Fibroblast of skin of scalp (primary cell): ENCODE measurements around the gene CMTM2.
"Not testable (repeated sequence)": the region's sequence is repeated elsewhere in the genome, so short reads cannot be mapped to it uniquely, and the experiment has no call there.

Experiments
- DNase-seq: peaks from one replicate; pipeline ENCODE4 v3.0.0-alpha.2; 2013

CMTM2 gene

DNA sequence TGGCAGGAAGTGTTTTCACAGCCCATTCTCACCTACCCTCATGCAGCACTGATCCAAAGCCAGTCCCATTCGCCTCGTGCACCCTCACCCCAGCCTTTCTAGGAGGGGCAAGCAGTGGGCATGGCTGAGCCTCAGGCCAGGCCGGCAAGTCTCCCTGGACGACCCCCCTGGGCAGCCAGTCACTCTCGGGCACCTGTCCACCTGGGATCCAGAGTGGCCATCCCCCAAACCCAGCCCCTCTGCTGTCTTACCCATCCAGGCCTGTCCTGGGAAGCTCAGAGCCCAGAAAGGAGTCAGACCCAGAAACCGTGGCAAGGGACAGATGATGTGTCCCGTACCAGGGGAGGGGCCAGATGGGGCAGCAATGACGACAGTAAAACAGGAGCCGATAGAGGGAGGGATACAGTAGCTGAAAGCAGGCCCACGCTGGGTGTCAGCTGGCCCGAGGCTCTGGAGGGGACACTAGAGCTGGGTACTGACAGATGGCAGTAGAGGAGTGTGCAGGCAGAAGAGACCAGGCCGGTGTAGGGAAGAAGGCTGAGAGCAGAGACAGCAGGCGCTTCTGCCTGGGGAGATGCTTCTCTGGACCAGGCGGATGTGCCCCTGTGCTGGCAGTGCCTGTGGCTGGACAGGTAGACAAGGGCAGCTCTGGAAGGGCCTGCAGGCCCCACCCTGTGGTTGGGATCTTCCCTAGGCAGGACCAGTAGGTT, 31.0 kb downstream of the CMTM2 start:
- no peak for DNase-seq

DNA sequence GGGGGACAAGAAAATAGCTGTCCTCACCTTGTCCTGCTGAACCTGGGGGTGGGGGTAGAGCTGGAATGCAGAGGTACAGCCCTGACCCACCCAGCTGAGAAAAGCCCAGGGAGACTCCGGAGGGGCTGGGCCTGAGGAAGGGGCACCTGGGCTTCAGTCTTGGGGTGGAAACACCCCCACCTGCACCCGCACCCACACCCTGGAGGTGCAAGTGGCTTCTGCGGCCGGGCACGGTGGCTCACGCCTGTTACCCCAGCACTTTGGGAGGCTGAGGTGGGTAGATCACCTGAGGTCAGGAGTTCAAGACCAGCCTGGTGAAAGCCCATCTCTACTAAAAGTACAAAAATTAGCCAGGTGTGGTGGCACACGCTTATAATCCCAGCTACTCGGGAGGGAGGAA, 32.6 kb downstream of the CMTM2 start:
- not testable (repeated sequence) for DNase-seq

DNA sequence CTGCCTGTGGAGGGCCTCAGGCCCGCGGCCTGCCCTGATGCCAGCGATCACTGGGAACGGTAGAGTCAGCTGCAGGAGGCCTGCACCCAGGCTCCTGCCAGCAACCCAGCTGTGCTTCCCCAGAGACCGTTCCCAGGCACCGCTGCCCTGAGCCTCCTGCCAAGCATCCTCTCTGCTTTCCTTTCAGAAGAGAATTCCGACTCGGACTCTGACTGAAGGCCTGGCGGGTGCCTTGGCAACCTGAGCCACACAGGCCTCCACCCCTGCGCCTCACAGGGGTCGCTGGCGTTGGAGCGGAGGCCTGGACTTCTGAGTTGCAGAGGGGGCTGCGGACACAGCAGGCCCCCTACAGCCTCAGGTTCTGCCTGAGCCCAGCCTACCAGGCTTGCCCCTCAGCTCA, 33.2 kb downstream of the CMTM2 start:
- DNase-seq: no peak

DNA sequence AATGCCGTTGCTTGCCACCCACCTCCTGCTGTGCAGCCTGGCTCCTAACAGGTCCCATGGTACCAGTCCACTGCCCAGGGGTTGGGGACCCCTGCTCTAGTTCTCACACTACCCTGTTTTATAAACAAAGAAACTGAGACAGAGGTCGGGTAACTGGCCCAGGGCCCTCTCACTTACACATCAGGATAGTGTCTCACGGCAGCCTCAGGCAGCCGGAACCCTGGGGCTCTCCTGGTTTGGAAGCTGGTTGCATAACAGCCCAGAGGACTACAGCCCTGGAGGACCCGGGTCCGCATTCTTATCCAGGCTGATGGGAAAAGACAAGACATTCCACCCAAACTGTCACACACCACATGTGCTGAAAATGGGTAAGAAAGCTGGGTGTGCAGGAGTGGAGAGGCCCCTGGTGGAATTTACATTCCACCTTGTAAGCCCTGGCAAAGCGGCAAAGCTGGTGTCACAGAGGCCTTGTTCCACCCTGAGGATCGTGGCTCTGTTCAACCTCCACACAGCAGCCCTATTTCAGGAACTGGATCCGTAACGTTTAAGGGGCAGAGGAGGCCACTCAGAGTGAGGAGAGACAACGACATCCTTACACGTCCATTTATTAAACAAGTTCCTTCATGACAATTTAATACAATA, 35.0 kb downstream of the CMTM2 start:
- DNase-seq: no peak

DNA sequence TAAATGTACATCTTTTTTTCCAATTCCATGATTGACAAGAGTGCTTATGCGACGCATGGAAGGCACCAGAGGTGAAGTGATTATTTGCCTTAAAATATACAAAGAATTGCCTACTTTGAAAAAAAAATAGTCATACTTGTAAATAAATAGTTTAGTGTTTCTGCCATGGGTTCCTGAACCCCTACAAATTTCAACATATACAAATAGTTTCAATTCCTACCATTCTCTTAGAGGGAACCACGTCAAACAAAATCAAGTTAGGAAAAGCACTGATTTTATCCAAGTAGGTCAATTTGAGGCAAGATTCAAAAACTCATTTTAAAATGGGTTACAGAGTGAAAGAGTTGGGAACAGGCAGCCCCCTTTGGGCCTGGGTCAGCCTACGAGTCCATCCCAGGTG, 36.9 kb downstream of the CMTM2 start:
- DNase-seq: no peak

DNA sequence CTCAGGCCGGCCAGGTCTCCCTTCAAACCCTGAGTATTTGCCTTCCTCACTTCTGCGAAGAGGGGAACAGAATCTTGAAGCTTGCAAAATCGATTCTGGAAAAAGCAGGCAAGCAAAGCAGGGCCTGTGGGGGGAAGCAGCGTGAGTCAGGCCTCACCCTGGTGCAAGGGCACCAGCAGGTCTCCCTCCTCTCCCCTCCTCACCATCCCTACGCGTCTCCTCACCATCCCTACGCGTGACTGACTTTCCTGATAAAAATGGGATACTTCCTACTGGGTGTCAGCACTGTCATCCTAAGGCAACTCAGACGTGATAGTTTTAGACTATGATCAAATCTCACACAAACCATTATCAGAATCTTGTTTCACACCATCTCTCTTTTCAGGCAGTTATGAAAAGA, 37.3 kb downstream of the CMTM2 start:
- no peak for DNase-seq

DNA sequence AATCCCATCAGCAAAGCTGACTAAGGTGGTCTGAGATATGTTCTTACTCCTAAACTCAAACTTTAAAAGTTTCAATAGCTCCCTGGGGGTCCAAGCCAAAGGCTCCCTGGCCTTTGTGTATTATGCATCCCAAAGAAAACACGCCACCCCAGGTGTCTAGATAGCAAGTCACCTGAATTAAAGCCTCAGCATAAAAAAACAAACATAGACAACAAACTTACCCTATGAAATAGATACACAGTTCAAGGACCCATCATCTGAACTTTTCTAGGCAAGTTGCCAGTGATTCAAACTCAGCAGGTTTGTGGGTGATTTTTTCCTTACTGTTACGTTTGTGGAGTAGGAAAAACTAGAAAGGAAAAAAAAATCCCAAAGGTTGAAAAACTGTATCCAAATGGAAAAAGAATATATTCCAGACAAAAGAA, 37.8 kb downstream of the CMTM2 start:
- DNase-seq: no peak

DNA sequence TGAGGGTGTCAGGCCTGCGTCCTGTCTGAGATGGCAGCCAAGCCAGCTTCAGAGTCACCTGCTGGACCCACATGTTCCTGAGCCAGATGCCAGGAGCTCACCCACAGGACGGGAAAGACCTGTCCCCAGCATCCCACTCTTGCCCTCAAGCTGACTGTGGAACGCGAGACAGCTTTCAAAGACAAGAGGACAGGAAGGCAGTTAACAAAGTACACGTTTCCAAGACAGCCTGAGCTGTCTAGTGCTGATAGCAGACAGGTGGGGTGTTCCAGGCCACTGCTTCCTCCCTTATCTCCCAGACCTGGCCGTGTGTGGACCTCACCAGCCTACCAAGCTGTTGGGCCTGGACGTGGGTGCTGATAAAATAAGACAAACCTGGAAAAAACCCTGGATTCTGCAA, 38.5 kb downstream of the CMTM2 start:
- DNase-seq: no peak

DNA sequence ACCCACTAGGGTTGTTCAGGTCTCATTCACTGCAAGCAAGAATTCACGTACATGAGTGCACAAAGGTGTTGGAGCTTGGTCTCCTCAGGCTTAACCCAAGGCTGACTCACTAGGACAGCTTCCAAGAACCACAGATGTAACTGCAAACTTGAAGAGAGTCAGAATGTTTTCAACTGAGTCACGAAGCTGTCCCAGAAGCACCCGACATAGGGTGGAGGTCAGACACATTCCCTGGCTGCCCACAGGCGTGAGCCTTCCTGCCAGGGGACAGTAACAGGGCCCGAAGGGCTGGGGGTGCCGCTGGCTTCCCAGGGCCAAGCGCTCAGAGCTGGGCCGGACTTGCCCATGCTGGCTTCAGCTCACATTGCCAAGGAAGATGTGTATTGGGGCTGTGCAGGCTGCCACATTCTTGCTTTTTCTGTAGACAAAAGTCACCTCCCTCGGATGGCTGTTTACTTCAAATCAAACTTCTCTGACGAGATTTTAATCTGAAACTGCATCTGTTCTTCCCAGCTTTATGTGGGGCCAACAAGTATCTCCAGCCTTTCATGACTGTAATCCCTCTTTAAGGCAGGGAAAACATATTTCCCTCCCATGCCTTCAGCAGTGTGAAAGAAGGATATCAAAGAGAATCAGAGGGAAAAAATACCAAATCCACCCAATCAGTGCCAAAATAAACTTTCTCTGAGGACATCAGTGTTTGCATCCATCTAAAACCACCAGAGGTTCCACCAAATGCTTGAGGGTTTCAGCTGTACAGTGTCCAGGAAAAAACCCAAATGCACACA, 39.5 kb downstream of the CMTM2 start:
- peak; percentile 95 for DNase-seq

DNA sequence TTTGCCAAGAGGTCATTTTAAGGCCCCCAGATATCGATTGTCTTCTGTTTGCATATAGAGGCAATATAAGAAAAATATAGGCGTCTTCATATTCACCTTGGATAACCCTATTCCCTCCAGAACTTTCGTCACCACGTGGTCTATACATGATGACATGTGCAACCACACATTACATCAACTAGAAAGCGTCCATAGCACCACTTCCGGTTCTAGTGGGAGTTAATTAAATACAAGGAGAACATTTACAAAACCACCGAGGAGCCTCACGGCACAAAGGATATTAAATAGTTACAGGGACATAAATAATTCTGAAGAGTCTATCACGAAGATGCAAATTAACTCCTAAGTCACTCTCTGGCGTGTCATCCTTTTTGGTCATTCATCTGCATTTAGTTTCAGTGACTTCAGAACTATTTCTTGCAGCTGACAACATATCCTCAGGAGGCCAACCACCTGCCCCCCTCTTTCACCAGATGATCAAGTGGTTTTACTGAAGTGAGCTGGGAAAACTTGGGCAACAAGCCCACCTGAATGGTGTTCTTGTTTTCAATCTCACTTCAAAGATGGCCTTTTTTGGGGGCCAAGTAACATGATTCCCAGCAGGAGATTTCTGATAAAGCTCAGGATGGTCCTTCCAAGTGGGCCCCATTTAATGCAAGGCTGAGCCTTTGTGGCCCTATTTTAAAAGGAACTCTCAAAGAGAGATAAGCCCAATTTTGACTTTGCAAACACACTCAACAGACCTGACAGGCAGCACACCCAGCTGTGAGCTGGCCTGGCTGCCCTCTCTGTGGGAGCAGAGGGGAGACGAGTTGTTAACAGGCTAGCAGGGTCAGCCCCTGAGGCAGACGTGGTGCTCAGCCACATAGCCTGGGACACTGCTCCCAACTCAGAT, 40.5 kb downstream of the CMTM2 start:
- DNase-seq: peak; percentile 79

DNA sequence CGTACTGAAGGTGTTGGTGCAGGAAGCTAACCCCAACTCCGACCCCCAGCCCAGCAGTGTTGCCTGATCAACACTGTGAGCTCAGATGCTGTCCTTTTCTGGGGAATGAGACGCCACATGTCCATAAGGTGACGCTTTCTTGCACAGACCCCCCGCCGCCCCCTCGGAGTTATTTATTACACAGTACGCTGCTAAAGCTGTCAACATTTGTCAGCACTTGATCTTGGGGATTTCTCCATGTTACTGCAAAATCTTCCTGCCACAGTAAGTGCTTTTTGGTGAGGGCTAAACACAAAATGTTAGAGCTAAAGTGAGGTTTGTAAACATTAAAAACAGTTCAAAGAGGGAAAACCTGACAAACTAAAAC, 41.1 kb downstream of the CMTM2 start:
- DNase-seq: no peak

DNA sequence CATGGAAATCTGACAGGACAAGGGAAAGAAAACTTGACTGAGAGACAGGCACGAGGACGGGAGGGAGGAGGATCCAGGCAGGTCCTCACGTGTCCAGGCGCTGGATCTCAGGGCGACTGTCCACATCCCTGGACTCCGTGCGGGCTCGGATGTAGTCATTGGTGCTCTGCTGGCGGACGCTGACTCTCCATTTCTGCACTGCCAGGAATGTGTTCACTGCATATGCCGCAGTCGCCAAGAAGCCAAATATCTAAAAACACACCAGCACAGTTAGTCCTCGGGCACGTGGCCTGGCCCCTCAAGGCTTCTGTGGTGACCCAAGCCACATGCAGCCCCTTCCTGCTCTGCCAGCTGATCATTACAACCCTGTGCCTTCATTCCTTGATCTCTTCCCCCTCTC, 42.7 kb downstream of the CMTM2 start:
- DNase-seq: no peak

DNA sequence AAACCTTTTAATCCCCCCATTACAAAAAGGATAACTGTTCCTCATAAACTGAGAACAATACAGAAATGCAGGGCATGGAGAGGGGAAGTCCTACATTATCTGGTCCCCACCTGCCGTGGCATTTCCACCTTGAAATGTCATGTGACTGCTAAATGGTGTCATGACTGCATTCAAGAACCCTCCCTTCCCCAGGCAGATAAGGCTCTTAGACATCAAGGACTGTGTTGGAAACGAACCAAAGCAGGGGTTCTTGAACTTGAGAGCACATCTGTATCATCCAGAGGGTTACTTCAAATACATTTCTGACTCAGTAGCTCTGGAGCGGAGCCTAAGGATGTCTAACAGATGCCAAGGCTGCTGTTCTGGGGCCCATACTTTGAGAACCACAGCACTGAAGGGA, 43.6 kb downstream of the CMTM2 start:
- no peak for DNase-seq

DNA sequence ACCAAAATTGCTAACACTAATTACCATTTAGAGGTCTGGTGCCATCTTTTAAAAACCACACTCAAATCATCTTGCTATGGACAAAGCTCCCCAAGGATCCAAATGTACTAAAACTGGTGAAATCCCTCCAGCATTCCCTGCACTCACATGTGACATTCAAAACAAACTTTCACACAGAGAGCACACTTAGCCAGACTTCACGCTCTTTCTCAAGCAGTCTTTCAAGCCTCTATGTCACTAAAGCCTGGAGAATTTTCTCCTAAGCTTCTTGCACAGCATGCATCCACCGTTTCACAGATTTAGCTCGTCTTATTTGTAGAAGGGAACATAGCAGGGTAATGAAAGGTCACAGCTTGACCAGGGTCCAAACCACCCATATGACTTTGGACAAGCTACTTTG, 44.5 kb downstream of the CMTM2 start:
- no peak for DNase-seq

DNA sequence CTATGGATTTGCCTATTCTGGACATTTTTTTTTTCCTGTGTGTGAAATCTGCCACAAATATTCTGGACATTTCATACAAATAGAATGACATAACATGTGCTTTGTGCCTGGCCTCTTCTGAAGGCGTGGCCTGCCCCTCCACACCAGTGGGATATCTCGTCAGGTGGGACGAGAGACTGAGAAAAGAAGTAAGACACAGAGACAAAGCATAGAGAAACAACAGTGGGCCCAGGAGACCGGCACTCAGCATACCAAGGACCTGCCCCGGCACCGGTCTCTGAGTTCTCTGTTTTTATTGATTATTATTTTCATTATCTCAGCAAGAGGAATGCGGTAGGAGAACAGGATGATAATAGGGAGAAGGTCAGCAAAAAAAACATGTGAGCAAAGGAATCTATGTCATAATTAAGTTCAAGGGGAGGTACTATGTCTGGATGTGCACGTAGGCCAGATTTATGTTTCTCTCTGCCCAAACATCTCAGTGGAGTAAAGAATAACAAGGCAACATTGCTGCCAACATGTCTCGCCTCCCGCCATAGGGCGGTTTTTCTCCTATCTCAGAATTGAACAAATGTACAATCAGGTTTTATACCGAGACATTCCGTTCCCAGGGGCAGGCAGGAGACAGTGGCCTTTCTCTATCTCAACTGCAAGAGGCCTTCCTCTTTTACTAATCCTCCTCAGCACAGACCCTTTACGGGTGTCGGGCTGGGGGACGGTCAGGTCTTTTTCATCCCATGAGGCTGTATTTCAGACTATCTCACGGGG, 48.5 kb downstream of the CMTM2 start:
- DNase-seq: not testable (repeated sequence)

DNA sequence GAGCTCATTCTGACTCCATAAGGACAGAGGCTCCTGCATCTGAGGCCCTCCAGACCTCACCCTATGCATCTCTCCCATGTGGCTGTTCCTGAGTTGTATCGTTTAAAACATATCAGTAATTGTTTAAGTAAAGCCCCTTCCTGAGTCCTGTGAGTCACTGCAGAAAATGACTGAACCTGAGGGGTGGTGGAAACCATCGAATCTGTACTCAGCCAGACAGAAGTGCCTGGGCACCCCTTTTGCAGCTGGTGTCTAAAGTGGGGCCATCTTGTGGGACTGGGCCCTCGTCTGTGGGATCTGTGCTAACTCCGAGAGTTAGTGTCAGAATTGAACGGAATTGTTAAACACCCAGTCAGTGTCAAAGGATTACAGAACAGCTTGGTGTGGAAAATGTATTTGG, 50.6 kb downstream of the CMTM2 start:
- DNase-seq: no peak

DNA sequence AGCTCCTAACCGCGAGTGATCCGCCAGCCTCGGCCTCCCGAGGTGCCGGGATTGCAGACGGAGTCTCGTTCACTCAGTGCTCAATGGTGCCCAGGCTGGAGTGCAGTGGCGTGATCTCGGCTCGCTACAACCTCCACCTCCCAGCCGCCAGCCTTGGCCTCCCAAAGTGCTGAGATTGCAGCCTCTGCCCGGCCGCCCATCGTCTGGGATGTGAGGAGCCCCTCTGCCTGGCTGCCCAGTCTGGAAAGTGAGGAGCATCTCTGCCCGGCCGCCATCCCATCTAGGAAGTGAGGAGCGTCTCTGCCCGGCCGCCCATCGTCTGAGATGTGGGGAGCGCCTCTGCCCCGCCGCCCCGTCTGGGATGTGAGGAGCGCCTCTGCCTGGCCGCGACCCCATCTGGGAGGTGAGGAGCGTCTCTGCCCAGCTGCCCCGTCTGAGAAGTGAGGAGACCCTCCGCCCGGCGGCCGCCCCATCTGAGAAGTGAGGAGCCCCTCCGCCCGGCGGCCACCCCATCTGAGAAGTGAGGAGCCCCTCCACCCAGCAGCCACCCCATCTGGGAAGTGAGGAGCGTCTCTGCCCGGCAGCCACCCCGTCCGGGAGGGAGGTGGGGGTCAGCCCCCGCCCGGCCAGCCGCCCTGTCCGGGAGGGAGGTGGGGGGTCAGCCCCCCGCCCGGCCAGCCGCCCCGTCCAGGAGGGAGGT, 51.4 kb downstream of the CMTM2 start:
- DNase-seq: not testable (repeated sequence)

DNA sequence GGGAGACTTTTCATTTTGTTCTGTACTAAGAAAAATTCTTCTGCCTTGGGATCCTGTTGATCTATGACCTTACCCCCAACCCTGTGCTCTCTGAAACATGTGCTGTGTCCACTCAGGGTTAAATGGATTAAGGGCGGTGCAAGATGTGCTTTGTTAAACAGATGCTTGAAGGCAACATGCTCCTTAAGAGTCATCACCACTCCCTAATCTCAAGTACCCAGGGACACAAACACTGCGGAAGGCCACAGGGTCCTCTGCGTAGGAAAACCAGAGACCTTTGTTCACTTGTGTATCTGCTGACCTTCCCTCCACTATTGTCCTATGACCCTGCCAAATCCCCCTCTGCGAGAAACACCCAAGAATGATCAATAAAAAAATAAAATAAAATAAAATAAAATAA, 52.3 kb downstream of the CMTM2 start:
- not testable (repeated sequence) for DNase-seq

DNA sequence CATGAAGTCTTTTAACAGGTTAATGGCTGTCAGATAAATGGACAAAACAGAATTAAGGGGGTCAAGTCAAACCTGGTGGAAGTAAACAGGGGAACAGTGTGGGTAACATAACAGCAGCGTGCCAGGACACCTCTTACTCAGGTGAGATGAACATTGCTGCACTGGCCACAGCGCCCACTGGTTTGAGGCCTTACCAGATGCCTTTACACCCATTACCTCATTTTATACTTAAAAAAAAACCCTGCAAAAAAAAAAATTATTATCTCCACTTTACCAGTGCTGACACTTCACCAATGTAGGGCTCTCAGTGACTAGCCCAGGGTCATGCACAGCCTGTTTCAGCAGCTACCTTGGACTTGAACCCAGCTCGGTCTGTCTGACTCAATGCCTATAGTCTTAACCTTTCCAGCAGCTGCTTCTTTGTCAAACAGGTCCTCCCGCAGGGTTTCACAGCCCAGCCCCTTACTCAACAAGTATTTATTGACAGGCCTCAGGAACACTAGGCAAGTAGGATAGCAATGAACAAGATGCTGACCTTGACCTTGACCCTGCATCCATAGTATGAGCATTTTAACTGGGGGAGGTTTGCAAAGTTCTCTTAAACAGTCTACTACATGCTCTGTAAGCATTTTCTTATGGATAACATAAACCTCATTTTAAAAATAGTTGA, 55.4 kb downstream of the CMTM2 start:
- DNase-seq: no peak

DNA sequence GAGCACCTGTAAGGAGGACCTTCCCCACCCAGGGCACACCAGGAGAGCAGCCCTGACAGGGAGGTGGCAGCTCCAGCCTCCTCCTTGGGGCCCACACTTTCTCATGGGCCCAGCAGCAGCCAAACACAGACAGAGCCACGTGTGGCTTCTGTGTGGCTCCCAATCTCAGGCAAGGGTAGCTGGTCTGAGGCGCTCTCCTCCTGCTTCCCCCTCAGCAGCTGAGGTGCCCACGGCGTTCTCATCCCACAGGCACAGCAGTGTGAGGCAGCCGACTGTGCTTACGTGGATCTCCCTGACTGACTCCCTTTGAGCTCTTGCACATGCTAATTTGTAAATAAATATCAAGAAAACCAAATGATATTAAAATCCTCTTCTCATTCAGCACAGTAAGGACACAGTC, 56.1 kb downstream of the CMTM2 start:
- no peak for DNase-seq

DNA sequence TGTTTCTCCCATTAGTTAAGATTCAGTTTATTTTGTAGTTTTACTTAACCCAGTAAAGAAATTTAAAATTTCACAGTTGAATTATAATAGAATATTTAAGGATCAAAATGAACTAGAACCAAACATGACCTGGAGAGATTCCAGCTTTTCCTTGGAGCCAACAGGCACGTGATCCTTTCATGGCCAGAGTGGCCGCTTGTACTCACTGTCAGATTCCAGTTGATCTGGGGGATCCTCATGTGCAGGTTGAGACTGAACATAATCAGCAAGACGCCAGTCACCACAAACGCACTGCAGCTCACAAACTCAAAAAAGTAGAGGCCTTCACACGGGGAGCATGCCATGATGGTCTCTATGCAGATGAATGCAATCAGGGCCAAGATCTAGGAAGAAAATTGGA, 56.9 kb downstream of the CMTM2 start:
- DNase-seq: no peak
